Heart right ventricle (tissue), 16 donors: ENCODE data around the gene NUCB1. TPM values are rescaled to one million over a fixed set of nuclear protein-coding genes. Genes with fewer than 3 reads are reported as not detected.
A peak's percentile ranks its signal among the peaks of the same experiment; 100 is the strongest.

ENCODE experiments used
- ATAC-seq, 8 donors: fragments of 200-7000 bp; cut with Tn5 transposase; one replicate each; pipeline ENCODE4 v1.9.1; 2020; ENCODE audit warnings: mild to moderate bottlenecking in 8 of 8, moderate library complexity in 8 of 8, moderate number of reproducible peaks in 1 of 8
- DNase-seq, 2 donors: peaks; one replicate each; pipeline ENCODE4 v3.0.0-alpha.2; 2020
- H3K27ac ChIP-seq, 10 donors: fragments of 200-600 bp; sonication (generic) in 2 of 10; one replicate each; pipeline versions ENCODE4 v1.5.0 to v1.8.0; 2020 to 2022; ENCODE audit warnings: mild to moderate bottlenecking in 3 of 10
- H3K27me3 ChIP-seq, 7 donors: fragments of 200-600 bp; one replicate each; pipeline ENCODE4 v1.8.0; 2021 to 2022; ENCODE audit warnings: mild to moderate bottlenecking in 2 of 7
- H3K36me3 ChIP-seq, 9 donors: fragments of 200-600 bp; sonication (generic) in 1 of 9; one replicate each; pipeline versions ENCODE4 v1.5.0 to v1.8.0; 2020 to 2022; ENCODE audit warnings: mild to moderate bottlenecking in 2 of 9
- H3K4me1 ChIP-seq, 9 donors: fragments of 200-600 bp; sonication (generic) in 1 of 9; one replicate each; pipeline versions ENCODE4 v1.5.0 to v1.8.0; 2020 to 2022; ENCODE audit warnings: mild to moderate bottlenecking in 4 of 9
- H3K4me3 ChIP-seq, 10 donors: fragments of 200-600 bp; sonication (generic) in 2 of 10; one replicate each; pipeline versions ENCODE4 v1.5.0 to v1.8.0; 2020 to 2022; ENCODE audit warnings: mild to moderate bottlenecking in 7 of 10, moderate library complexity in 2 of 10
- H3K9me3 ChIP-seq, 11 donors: fragments of 200-600 bp in 10 of 11; sonication (generic) in 2 of 11; one replicate each; pipeline versions ENCODE4 v1.5.0 to v1.8.0; 2013 to 2022; ENCODE audit warnings: mild to moderate bottlenecking in 2 of 11, control low read depth in 1 of 11, moderate library complexity in 1 of 11
- WGBS, 2 donors: extraction: QIAGEN DNeasy Blood & Tissue Kit; methylation state at CpG; one replicate each; pipeline ENCODE4 v1.1.7; 2013; ENCODE audit warnings: inconsistent platforms in 1 of 2; 5-methylcytosine and 5-hydroxymethylcytosine counted together
- intact Hi-C, 10 donors: fragments of 100-400 bp; cut with DNase I; formaldehyde crosslinking; loops; one replicate each; pipeline versions ENCODE4 v1.11.1 to v1.14.2; 2022
- polyA plus RNA-seq, 2 donors: library from polyadenylated mRNA; stranded (reverse); fragments of 200-250 nt; gene quantifications; one replicate each; pipeline ENCODE4 v1.2.3, GENCODE V29; 2013
- total RNA-seq, 10 donors: library from RNA; stranded (reverse); fragmentation: NEBNext Ultra II Directional in 3 of 10; extraction: Animal tissue kit (Norgen Biotek cat#: 25700) in 3 of 10; gene quantifications; one replicate each; pipeline versions ENCODE4 v1.2.1 to v1.2.4, GENCODE V29; 2021 to 2023
- TF ChIP-seq, protein P1 (sequence below), 9 donors: fragments of 200-600 bp; sonication (generic) in 2 of 9; IDR thresholded peaks; one replicate each; pipeline versions ENCODE4 v1.5.0 to v1.8.0; 2021 to 2022; ENCODE audit warnings: antibody characterized with exemption in 9 of 9, mild to moderate bottlenecking in 5 of 9, moderate library complexity in 1 of 9
- donor health status: Arrhythmogenic right ventricular cardiomyopathy.
- donor health status: ischemic (EF 13 %, LVEDD 7.1; RV severe dilation, severe dysfunction).
- donor health status: healthy with polysubstance abuse.
- donor health status: DM: no; HTN: yes; CAD: no.
- donor health status: DM: no; HTN: no; CAD: no.
- donor health status: ischemic (EF 25% LVEDD 6.9; RV normal size, moderate dysfunction).
- donor health status: ischemic (EF 25% LVEDD 5.7; RV mildly dilated, moderate dysfunction).
- donor health status: healthy.
- donor health status: DM: yes; HTN: yes; CAD: no.
- donor health status: Ischemic cardiomyopathy.
- donor health status: ischemic (EF 35%, LVEDD 5.7; RV mildly dilated, moderate dysfunction).
- donor health status: nonischemic (EF 11% LVEDD 7.7; RV severe dilation, severe dysfunction).
- donor health status: DM: yes; HTN: yes; CAD: no.
- donor health status: PGD.
- donor health status: ischemic (EF 29% LVEDD 5.4; RV normal size, mild dysfunction).
- donor health status: nonischemic (EF 23%, LVEDD 6.1; RV moderate dilation, normal function).

The NUCB1 gene
- total and polyA plus RNA-seq, 12 donors: 170 to 452 (median 304) TPM

DNA sequence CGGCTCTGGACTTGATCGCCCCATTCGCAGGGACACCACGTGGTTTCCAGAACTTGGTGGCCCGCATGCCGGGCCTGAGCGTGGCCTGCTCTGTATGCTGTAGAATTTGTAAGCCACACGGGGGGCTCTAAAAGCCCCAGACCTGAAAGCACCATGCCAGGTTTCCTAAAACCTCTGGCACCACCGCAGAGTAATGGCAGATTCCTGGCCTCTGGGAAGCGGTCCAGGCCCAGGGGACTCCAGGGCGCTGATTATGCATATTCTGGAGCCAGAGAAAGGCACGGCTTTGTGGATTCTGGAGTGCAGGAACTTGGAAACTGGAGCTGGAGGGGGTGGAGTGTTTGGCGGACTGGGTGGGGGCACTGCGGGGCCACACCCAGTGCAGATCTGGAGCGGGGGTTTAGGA, 68.7 kb downstream of the NUCB1 start:
- H3K4me1 ChIP-seq: peaks cover 13 to 63% (median 49%) of the 10 kb centered on the region in 9 donors
- 77 to 79% methylated on average over 15 of the region's 15 CpGs for WGBS, 2 donors
- intact Hi-C loops: loop anchor here in 7 of 10 donors (5.0 to 10.0 kb wide), 7 partner anchors 92 to 334 kb away; partner anchors contain the start of genes PPP1R15A (in 4 of the 7), CA11 (in 2 of the 7) and DBP (in 2 of the 7)
- peak overlapping the region in 9 of 10 donors; percentile 1 to 96 (median 68) for H3K27ac ChIP-seq
- peaks cover 0 to 81% (median 55%) of the 10 kb centered on the region in 9 donors for H3K36me3 ChIP-seq
- no peak overlapping the region for H3K4me3 ChIP-seq
- TF ChIP-seq, protein P1, sequence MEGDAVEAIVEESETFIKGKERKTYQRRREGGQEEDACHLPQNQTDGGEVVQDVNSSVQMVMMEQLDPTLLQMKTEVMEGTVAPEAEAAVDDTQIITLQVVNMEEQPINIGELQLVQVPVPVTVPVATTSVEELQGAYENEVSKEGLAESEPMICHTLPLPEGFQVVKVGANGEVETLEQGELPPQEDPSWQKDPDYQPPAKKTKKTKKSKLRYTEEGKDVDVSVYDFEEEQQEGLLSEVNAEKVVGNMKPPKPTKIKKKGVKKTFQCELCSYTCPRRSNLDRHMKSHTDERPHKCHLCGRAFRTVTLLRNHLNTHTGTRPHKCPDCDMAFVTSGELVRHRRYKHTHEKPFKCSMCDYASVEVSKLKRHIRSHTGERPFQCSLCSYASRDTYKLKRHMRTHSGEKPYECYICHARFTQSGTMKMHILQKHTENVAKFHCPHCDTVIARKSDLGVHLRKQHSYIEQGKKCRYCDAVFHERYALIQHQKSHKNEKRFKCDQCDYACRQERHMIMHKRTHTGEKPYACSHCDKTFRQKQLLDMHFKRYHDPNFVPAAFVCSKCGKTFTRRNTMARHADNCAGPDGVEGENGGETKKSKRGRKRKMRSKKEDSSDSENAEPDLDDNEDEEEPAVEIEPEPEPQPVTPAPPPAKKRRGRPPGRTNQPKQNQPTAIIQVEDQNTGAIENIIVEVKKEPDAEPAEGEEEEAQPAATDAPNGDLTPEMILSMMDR (IDR thresholded peaks at IDR 0.05): no peak
- no peaks in the 10 kb centered on the region for H3K9me3 ChIP-seq
- H3K27me3 ChIP-seq: no peaks in the 10 kb centered on the region
- DNase-seq: no peak
- no peak for ATAC-seq

DNA sequence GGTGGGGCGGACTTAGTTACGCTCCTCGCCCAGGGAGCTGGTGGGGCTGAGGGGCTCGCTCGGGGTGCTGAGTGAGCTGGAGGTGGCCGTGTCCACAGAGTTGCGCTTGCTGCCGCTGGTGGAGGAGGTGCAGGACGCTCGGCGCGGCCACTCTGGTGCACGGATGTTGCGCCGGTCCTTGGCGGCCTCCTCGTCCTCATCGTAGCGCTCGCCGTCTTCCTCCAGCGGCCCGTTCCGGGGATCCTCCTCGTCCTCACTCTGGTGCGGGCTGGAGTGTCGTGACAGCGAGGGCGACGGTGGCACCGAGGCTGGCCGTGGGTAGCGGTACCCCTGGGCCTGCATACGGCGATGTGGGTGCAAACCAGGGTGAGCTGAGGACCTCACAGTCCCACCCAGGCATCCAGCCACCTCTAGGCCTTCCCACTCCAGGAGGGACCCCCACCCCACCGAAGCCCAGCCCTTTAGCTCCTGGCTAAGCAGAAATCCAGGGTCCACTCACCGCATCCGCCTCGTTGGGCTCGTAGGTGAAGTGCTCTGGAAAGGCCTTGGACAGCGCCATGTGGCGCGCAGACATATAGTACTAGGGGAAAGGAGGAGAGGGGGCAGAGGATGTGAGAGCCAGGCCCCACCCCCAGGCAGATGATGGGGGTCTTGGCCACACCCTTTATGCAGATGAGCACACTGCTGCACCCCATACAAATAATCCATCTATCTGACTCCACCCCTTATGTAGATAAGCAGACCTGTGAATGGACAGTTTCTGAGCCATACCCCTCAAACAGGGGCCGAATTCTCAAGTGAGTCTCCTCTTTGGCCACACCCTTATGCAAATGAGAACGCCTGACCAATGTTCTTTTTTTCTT, 69.4 kb downstream of the NUCB1 start:
- Histone ChIP-seq H3K36me3 (peaks cover 0 to 88% (median 62%) of the 10 kb centered on the region in 9 donors), H3K27me3 (no peaks in the 10 kb centered on the region), H3K4me3 (no peak overlapping the region), H3K4me1 (peaks cover 8 to 56% (median 42%) of the 10 kb centered on the region in 9 donors), H3K9me3 (no peaks in the 10 kb centered on the region), H3K27ac (peak overlapping the region in 3 of 10 donors; percentile 38 to 93 (median 68))
- 94% methylated on average over 45 of the region's 45 CpGs for WGBS, 2 donors
- TF ChIP-seq, protein P1 (IDR thresholded peaks at IDR 0.05): no peak
- ATAC-seq: no peak
- intact Hi-C loops: loop anchor here in 9 of 10 donors (2.0 to 10.0 kb wide), 11 partner anchors 92 to 335 kb away; partner anchors contain the start of genes PPP1R15A (in 4 of the 9), CA11 (in 2 of the 9) and DBP (in 2 of the 9)
- DNase-seq: no peak

DNA sequence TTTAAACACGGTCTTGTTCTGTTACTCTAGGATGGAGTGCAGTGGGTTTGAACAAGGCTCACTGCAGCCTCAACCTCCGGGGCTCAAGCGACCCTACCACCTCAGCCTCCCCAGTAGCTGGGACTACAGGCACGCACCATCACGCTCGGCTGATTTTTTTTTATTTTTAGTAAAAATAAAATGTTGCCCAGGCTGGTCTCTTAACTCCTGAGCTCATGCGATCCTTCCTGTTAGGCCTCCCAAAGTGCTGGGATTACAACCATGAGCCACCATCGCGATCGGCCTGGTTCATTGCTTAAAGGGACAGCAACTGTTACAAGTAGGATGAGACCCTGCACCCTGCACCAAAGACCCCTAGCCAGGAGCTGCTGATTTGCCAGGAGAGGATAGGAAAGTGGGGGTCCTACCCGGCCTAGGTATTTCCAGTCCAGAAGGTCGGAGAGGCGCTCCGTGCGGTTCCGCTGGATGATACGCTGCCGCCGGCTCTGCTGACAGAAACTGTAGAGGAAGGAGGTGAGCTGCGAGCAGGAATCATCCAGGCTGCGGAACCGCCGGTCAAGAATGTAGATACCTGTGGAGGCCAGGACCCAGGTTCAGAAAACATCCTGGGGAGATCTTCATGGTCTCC, 70.1 kb downstream of the NUCB1 start:
- Histone ChIP-seq H3K27me3 (no peaks in the 10 kb centered on the region), H3K27ac (peak overlapping the region in 7 of 10 donors; percentile 3 to 68 (median 39)), H3K36me3 (peaks cover 0 to 93% (median 64%) of the 10 kb centered on the region in 9 donors), H3K4me3 (no peak overlapping the region), H3K4me1 (peaks cover 5 to 52% (median 39%) of the 10 kb centered on the region in 9 donors), H3K9me3 (no peaks in the 10 kb centered on the region)
- 89 to 90% methylated on average over 23 of the region's 23 CpGs for WGBS, 2 donors
- DNase-seq (no peak), ATAC-seq (no peak)
- TF ChIP-seq, protein P1 (IDR thresholded peaks at IDR 0.05): no peak
- intact Hi-C loops: loop anchor here in 6 of 10 donors (2.0 to 10.0 kb wide), 6 partner anchors 127 to 178 kb away; no protein-coding TSS in a partner anchor

DNA sequence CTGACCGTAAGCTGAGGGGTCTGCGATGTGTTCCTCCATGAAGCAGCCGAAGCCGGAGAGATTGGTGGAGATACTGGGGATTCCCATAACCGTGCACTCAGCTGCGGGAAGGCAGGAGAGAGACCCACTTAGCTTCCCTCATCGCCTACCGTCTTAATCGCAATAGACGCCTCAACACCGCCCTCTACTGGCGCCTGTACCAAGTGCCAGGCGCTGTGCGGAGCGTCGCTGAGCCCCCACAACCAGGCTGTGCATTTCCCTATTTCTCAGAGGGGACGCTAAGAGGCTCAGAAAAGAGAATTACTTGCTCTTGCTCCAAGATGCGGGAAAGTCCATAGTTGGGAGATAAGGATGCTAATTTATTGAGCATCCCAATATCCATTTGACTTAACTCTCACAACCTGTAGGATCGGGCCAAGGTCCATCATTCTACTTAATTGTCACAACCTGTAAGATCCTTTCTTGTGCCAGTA, 70.8 kb downstream of the NUCB1 start:
- intact Hi-C loops: loop anchor here in 6 of 10 donors (2.0 to 10.0 kb wide), 6 partner anchors 128 to 179 kb away; no protein-coding TSS in a partner anchor
- Histone ChIP-seq H3K36me3 (peaks cover 0 to 100% (median 68%) of the 10 kb centered on the region in 9 donors), H3K9me3 (no peaks in the 10 kb centered on the region), H3K27ac (peak overlapping the region in 8 of 10 donors; percentile 3 to 68 (median 35)), H3K4me1 (peaks cover 5 to 51% (median 38%) of the 10 kb centered on the region in 9 donors), H3K4me3 (no peak overlapping the region), H3K27me3 (no peaks in the 10 kb centered on the region)
- DNase-seq (peak; percentile 79 to 85), ATAC-seq (peak; percentile 7 to 69 (median 64))
- TF ChIP-seq, protein P1 (IDR thresholded peaks at IDR 0.05): peak; percentile 75 to 95 (median 93)
- WGBS, 2 donors: 19 to 20% methylated on average over 19 of the region's 19 CpGs
